ENCODE data around the gene TAAR6.

DNA sequence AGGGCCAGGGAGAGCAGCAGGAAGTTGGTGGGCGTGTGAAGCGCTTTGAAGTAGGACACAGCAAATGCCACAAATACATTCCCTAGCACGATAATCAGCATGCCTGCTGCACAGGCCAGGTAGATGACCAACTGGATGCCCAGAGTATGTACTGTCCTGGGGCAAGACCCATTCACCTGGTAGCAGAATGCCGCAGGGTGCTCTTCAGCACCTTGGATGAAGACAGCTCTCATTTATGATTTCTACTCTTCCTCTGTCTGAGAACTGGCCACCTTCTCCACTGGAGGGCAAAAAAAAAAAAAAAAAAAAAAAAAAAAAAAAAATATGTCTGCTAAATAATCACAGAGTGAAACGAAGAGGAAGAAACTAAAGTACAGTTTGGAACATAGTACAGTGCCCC is 19.3 kb downstream of the TAAR6 start, which contains the start of gene TAAR5:
- TF ChIP-seq, protein P1, sequence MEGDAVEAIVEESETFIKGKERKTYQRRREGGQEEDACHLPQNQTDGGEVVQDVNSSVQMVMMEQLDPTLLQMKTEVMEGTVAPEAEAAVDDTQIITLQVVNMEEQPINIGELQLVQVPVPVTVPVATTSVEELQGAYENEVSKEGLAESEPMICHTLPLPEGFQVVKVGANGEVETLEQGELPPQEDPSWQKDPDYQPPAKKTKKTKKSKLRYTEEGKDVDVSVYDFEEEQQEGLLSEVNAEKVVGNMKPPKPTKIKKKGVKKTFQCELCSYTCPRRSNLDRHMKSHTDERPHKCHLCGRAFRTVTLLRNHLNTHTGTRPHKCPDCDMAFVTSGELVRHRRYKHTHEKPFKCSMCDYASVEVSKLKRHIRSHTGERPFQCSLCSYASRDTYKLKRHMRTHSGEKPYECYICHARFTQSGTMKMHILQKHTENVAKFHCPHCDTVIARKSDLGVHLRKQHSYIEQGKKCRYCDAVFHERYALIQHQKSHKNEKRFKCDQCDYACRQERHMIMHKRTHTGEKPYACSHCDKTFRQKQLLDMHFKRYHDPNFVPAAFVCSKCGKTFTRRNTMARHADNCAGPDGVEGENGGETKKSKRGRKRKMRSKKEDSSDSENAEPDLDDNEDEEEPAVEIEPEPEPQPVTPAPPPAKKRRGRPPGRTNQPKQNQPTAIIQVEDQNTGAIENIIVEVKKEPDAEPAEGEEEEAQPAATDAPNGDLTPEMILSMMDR (IDR thresholded peaks at IDR 0.05; ENCODE audit: poor library complexity, severe bottlenecking), result no peak
- TF ChIP-seq SMC3 (conservative IDR thresholded peaks at IDR 0.05; ENCODE audit: poor library complexity) (no peak), EZH2 (IDR thresholded peaks at IDR 0.05; ENCODE audit: borderline replicate concordance, insufficient read depth, low read length, poor library complexity, severe bottlenecking) (no peak), RAD21 (conservative IDR thresholded peaks at IDR 0.05) (no peak), TAF1 (IDR thresholded peaks at IDR 0.05; ENCODE audit: low read depth) (no peak), POLR2AphosphoS5 (IDR thresholded peaks at IDR 0.05) (no peak)

All from neural cell (in vitro differentiated cells).